HFF-Myc (cell line): ENCODE results near the gene VMO1.

Experiments used
- DNase-seq: peaks from one replicate; pipeline ENCODE4 v3.0.0-alpha.2; 2011; ENCODE audit warnings: low read depth; ENCODE audit errors: extremely low read depth
- H3K4me3 ChIP-seq: replicated peaks from 2 replicates; pipeline ENCODE4 v1.5.1; 2011; ENCODE audit warnings: low read depth, mild to moderate bottlenecking, control low read depth, low read length
- CTCF ChIP-seq: IDR thresholded peaks from 2 replicates; pipeline ENCODE4 v1.5.1; 2012; ENCODE audit warnings: mild to moderate bottlenecking, low read depth, low read length, control low read depth; ENCODE audit errors: missing control alignments

The VMO1 gene

GRCh38 chr17:4780325-4780955, 5.7 kb downstream of the VMO1 start:
- no peak for DNase-seq
- no peak overlapping the region for H3K4me3 ChIP-seq
- TF ChIP-seq CTCF: no peak

GRCh38 chr17:4777969-4778760, 8.0 kb downstream of the VMO1 start:
- no peak for DNase-seq
- no peak for TF ChIP-seq CTCF
- H3K4me3 ChIP-seq: no peak overlapping the region

DNA sequence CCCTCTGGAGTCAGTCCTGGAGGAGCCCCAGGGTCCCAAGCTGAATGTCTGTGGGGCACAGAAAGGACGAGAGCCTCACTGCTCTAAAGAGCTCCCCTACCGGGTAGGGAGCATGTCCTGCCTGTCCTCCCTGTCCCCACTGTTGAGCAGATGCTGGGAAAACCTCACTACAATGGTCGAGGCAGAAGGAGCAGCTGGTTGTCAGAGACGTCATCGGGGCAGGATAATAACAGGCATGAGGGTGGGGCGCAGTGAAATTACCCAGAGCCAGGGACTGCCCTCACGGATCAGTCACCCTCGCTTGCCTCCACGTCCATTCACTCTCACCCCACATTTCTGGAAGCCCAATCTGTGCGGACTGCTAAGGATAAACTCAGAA, 13.9 kb downstream of the VMO1 start:
- no peak for TF ChIP-seq CTCF
- no peak for DNase-seq
- no peak overlapping the region for H3K4me3 ChIP-seq

DNA sequence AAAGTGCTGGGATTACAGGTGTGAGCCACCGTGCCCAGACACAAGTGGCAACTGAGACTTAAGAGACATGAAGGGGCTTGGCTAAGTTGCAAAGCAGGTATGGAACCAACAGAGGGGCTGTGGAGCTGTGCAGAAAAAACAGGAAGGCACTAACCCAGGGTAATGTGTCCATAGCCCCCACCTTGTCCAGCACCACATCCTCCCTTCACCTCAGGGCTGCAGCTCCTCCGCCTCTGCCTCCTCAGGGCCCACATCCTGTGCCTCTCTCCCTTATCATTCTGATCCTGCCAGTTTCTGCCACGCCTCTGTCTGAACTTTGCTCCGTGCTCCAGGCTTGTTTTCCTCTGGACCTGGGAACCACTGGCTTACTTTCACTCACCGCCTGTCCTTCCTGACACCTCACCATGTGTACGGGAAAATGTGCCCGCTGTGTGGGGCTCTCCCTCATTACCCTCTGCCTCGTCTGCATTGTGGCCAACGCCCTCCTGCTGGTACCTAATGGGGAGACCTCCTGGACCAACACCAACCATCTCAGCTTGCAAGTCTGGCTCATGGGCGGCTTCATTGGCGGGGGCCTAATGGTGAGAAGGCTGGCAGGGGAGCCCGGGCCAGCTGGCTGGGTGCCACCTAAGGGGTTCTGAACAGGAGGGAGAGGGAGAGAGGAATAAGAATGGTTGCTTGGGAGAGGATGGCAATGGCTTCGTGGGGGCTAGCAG, 14.5 kb downstream of the VMO1 start, which contains the start of gene TM4SF5:
Gene TM4SF5 (plus strand): TSS at position 368 of the 716 bp plus-strand sequence. CDS start 37 bp downstream, at position 405.
- H3K4me3 ChIP-seq: no peak within 1 kb of the TSS
- DNase-seq: no peak
- no peak for TF ChIP-seq CTCF

GRCh38 chr17:4769628-4770027, 16.5 kb downstream of the VMO1 start:
- H3K4me3 ChIP-seq: no peak overlapping the region
- no peak for TF ChIP-seq CTCF
- no peak for DNase-seq

GRCh38 chr17:4768298-4768697, 17.9 kb downstream of the VMO1 start:
- DNase-seq: no peak
- no peak overlapping the region for H3K4me3 ChIP-seq
- TF ChIP-seq CTCF: no peak
